Upper lobe of left lung (tissue), 6 donors: ENCODE results near the gene HERC2. TPM values are rescaled to one million over a fixed set of nuclear protein-coding genes. Genes with fewer than 3 reads are reported as not detected.

Source experiments
- ATAC-seq, 2 donors: fragments of 200-7000 bp; cut with Tn5 transposase; one replicate each; pipeline ENCODE4 v1.9.1; 2022; ENCODE audit warnings: mild to moderate bottlenecking in 2 of 2, moderate library complexity in 2 of 2; ENCODE audit not compliant: low FRiP score in 2 of 2
- DNase-seq, 2 donors: peaks; one replicate each; pipeline ENCODE4 v3.0.0-alpha.2; 2019 to 2020
- H3K27ac ChIP-seq, 4 donors: fragments of 200-600 bp; sonication (generic); one replicate each; pipeline ENCODE4 v1.5.1; 2016 to 2019
- H3K27me3 ChIP-seq, 4 donors: fragments of 200-600 bp; sonication (generic); one replicate each; pipeline ENCODE4 v1.5.1; 2017 to 2019
- H3K36me3 ChIP-seq, 4 donors: fragments of 200-600 bp; sonication (generic); one replicate each; pipeline ENCODE4 v1.5.1; 2016 to 2019
- H3K4me1 ChIP-seq, 4 donors: fragments of 200-600 bp; sonication (generic); one replicate each; pipeline ENCODE4 v1.5.1; 2018 to 2019
- H3K4me3 ChIP-seq, 4 donors: fragments of 200-600 bp; sonication (generic); one replicate each; pipeline ENCODE4 v1.5.1; 2017 to 2019; ENCODE audit warnings: mild to moderate bottlenecking in 2 of 4, moderate library complexity in 1 of 4
- H3K9me3 ChIP-seq, 4 donors: fragments of 200-600 bp; sonication (generic); one replicate each; pipeline ENCODE4 v1.5.1; 2018 to 2019
- EP300 ChIP-seq, 4 donors: sonication (generic); formaldehyde crosslinking; IDR thresholded peaks; one replicate each; pipeline ENCODE4 v1.5.1; 2017; ENCODE audit warnings: antibody characterized with exemption in 4 of 4, control low read depth in 2 of 4
- POLR2A ChIP-seq, 4 donors: fragments of 450-650 bp; IDR thresholded peaks; one replicate each; pipeline ENCODE4 v1.5.1; 2016 to 2017; ENCODE audit warnings: antibody characterized with exemption in 4 of 4, mild to moderate bottlenecking in 2 of 4
- POLR2AphosphoS5 ChIP-seq, 2 donors: sonication (generic); formaldehyde crosslinking; IDR thresholded peaks; one replicate each; pipeline ENCODE4 v1.5.1; 2017; ENCODE audit warnings: antibody characterized with exemption in 2 of 2
- WGBS, 2 donors: methylation state at CpG; one replicate each; pipeline ENCODE4 v1.1.5; 2017 to 2018; 5-methylcytosine and 5-hydroxymethylcytosine counted together
- total RNA-seq, 6 donors: library from RNA; depleted of rRNA in 4 of 6; stranded (reverse); fragments of >200 nt in 4 of 6; gene quantifications; one replicate each; pipeline versions ENCODE4 v1.1.0 to v1.2.1, GENCODE V29; 2016 to 2021
- TF ChIP-seq, protein P1 (sequence below), 6 experiments: fragments of 450-650 bp in 4 of 6; fragments of 200-600 bp in 2 of 6; sonication (generic) in 2 of 6; IDR thresholded peaks; one replicate each; pipeline ENCODE4 v1.5.1; 2016 to 2019; ENCODE audit warnings: antibody characterized with exemption in 6 of 6
- donor health status: DM: no; HTN: no; CAD: no; lungs with moderate emphysema.
- donor health status: DM: no; HTN: yes; CAD: no; lungs with severe emphysema.

Gene HERC2
- total RNA-seq, 6 donors from 2014 or later: 48.6 to 113 (median 53.4) TPM

DNA sequence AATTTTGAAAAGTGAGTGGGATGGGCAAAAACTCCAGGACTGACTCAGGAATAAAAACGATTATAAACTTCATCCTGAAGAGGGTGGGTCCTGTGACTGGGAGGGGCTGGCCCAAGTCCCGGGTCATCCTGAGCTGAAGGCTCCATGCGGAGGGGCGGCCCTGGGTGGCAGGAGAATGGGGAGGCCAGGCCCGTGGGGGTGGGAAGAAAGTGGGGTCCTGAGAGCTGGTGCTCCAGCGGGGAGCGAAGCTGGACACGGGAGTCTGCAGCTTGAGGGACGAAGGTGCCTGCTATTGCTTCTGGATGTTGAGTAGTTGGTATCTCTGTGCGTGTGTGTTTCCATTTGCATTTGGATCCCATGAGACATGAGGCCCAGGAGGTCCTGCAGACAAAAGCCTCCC, 218.1 kb downstream of the HERC2 start:
- Histone ChIP-seq H3K4me3 (no peak overlapping the region), H3K27me3 (peaks cover 0 to 20% (median 11%) of the 10 kb centered on the region in 4 donors), H3K9me3 (no peaks in the 10 kb centered on the region), H3K4me1 (peaks cover 19 to 30% (median 27%) of the 10 kb centered on the region in 4 donors), H3K36me3 (no peaks in the 10 kb centered on the region), H3K27ac (no peak overlapping the region)
- ATAC-seq (no peak), DNase-seq (no peak)
- 88 to 89% methylated on average over 10 of the region's 10 CpGs for whole genome bisulfite sequencing, 2 donors
- TF ChIP-seq POLR2A (IDR thresholded peaks at IDR 0.05): no peak
- TF ChIP-seq EP300 (IDR thresholded peaks at IDR 0.05): no peak
- TF ChIP-seq, protein P1, sequence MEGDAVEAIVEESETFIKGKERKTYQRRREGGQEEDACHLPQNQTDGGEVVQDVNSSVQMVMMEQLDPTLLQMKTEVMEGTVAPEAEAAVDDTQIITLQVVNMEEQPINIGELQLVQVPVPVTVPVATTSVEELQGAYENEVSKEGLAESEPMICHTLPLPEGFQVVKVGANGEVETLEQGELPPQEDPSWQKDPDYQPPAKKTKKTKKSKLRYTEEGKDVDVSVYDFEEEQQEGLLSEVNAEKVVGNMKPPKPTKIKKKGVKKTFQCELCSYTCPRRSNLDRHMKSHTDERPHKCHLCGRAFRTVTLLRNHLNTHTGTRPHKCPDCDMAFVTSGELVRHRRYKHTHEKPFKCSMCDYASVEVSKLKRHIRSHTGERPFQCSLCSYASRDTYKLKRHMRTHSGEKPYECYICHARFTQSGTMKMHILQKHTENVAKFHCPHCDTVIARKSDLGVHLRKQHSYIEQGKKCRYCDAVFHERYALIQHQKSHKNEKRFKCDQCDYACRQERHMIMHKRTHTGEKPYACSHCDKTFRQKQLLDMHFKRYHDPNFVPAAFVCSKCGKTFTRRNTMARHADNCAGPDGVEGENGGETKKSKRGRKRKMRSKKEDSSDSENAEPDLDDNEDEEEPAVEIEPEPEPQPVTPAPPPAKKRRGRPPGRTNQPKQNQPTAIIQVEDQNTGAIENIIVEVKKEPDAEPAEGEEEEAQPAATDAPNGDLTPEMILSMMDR (IDR thresholded peaks at IDR 0.05): no peak
- TF ChIP-seq POLR2AphosphoS5 (IDR thresholded peaks at IDR 0.05): no peak

DNA sequence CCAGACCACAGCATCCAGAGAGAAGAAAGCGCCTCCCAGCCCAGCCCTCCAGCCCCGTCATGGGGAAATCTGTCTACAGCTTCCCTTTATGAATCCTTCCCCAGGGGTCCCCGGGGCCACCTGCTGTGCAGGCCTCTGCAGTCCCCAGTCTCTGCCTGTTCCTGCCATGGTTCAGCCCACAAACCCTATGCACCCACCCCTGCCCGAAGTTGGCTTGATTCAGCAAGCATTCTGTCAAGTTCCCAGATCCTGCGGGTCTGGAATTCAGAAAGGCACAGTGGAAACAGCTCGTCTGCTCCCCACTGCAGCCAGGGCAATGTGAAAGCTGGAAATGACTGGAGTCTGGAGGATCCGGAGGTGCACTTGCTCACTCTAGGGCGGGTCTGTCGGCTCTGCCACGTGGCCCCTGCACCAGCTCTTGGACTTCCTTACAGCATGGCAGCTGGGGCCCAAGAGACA, 220.0 kb downstream of the HERC2 start:
- ATAC-seq (no peak), DNase-seq (no peak)
- Histone ChIP-seq H3K4me1 (peaks cover 22 to 33% (median 26%) of the 10 kb centered on the region in 4 donors), H3K27ac (no peak overlapping the region), H3K9me3 (no peaks in the 10 kb centered on the region), H3K27me3 (peaks cover 0 to 17% (median 12%) of the 10 kb centered on the region in 4 donors), H3K4me3 (no peak overlapping the region), H3K36me3 (no peaks in the 10 kb centered on the region)
- 88% methylated on average over 9 of the region's 10 CpGs; no CpG with 5 or more reads in 1 of the 2 donors for WGBS, 2 donors
- no peak for TF ChIP-seq POLR2A (IDR thresholded peaks at IDR 0.05)

GRCh38 chr15:28101201-28101600, 220.8 kb downstream of the HERC2 start:
- TF ChIP-seq, protein P1 (IDR thresholded peaks at IDR 0.05): no peak
- TF ChIP-seq POLR2A (IDR thresholded peaks at IDR 0.05) (no peak), POLR2AphosphoS5 (IDR thresholded peaks at IDR 0.05) (no peak), EP300 (IDR thresholded peaks at IDR 0.05) (no peak)
- no peaks in the 10 kb centered on the region for H3K9me3 ChIP-seq
- H3K4me1 ChIP-seq: peaks cover 26 to 33% (median 26%) of the 10 kb centered on the region in 4 donors
- H3K4me3 ChIP-seq: no peak overlapping the region
- peaks cover 0 to 15% (median 12%) of the 10 kb centered on the region in 4 donors for H3K27me3 ChIP-seq
- 81 to 100% methylated on average over 1 to 8 of the region's 8 CpGs for WGBS, 2 donors
- no peak overlapping the region for H3K27ac ChIP-seq
- DNase-seq (no peak), ATAC-seq (no peak)
- H3K36me3 ChIP-seq: no peaks in the 10 kb centered on the region

- no peaks in the 10 kb centered on the region for H3K36me3 ChIP-seq
- H3K4me3 ChIP-seq: no peak overlapping the region
- ATAC-seq (no peak), DNase-seq (no peak)
- H3K27me3 ChIP-seq: peaks cover 0 to 13% (median 11%) of the 10 kb centered on the region in 4 donors
- no peak overlapping the region for H3K27ac ChIP-seq
- no peak for TF ChIP-seq EP300 (IDR thresholded peaks at IDR 0.05)
- no peak for TF ChIP-seq POLR2A (IDR thresholded peaks at IDR 0.05)
- TF ChIP-seq POLR2AphosphoS5 (IDR thresholded peaks at IDR 0.05): no peak
- TF ChIP-seq, protein P1 (IDR thresholded peaks at IDR 0.05): no peak
- peaks cover 30 to 37% (median 31%) of the 10 kb centered on the region in 4 donors for H3K4me1 ChIP-seq
- H3K9me3 ChIP-seq: no peaks in the 10 kb centered on the region
- WGBS, 2 donors: 91 to 94% methylated on average over 10 to 20 of the region's 20 CpGs
Observed at GRCh38 chr15:28100516-28101195, 221.3 kb downstream of the HERC2 start.

GRCh38 chr15:28099555-28100140, 222.3 kb downstream of the HERC2 start:
- Histone ChIP-seq H3K4me1 (peaks cover 38 to 47% (median 40%) of the 10 kb centered on the region in 4 donors), H3K27me3 (peaks cover 0 to 19% (median 14%) of the 10 kb centered on the region in 4 donors), H3K9me3 (no peaks in the 10 kb centered on the region), H3K4me3 (peak overlapping the region in 3 of 4 donors; percentile 27 to 36 (median 35)), H3K36me3 (no peaks in the 10 kb centered on the region), H3K27ac (peak overlapping the region; percentile 68 to 77 (median 74))
- TF ChIP-seq, protein P1 (IDR thresholded peaks at IDR 0.05): no peak
- TF ChIP-seq POLR2A (IDR thresholded peaks at IDR 0.05): peak in 1 of 4 donors; percentile 26
- peak in 3 of 4 donors; percentile 17 to 53 (median 20) for TF ChIP-seq EP300 (IDR thresholded peaks at IDR 0.05)
- TF ChIP-seq POLR2AphosphoS5 (IDR thresholded peaks at IDR 0.05): no peak
- DNase-seq: peak in 1 of 2 donors; percentile 70
- WGBS, 2 donors: 21 to 32% methylated on average over 5 to 8 of the region's 16 CpGs
- peak in 1 of 2 donors; percentile 3 for ATAC-seq
